Measurements from ENCODE around the gene ASB2. TPM values are rescaled to one million over a fixed set of nuclear protein-coding genes. Genes with fewer than 3 reads are reported as not detected.

Gene ASB2
- total and polyA plus RNA-seq, 2 of the 13 experiments (the other 11 are each of a cell fraction or from before 2014, with no cell fraction given), result 0.82 to 4.1 TPM

GRCh38 chr14:94001501-94002396 lies 25.4 kb upstream of the ASB2 start (continued):
- TF ChIP-seq TRIM22 (IDR thresholded peaks at IDR 0.05) (no peak), ZNF160 (CRISPR knock-in tag; IDR thresholded peaks at IDR 0.05) (no peak), ELF4 (CRISPR knock-in tag; IDR thresholded peaks at IDR 0.05; ENCODE audit: borderline replicate concordance) (no peak), BCL6 (CRISPR knock-in tag; IDR thresholded peaks at IDR 0.05) (0 out of 2 replicates have a peak, but pooled peaks have one; percentile 19), ZNF552 (CRISPR knock-in tag; IDR thresholded peaks at IDR 0.05; ENCODE audit: borderline replicate concordance) (no peak), RELA (CRISPR knock-in tag; IDR thresholded peaks at IDR 0.05) (no peak), TARDBP (CRISPR knock-in tag; IDR thresholded peaks at IDR 0.05) (no peak), ZNF629 (CRISPR knock-in tag; conservative IDR thresholded peaks at IDR 0.05) (peak; percentile 60), ZSCAN25 (CRISPR knock-in tag; IDR thresholded peaks at IDR 0.05) (no peak), NFIB (CRISPR knock-in tag; IDR thresholded peaks at IDR 0.05; ENCODE audit: borderline replicate concordance) (no peak), ZBTB2 (CRISPR knock-in tag; IDR thresholded peaks at IDR 0.05; ENCODE audit: low read depth) (no peak), ZNF460 (CRISPR knock-in tag; IDR thresholded peaks at IDR 0.05; ENCODE audit: borderline replicate concordance) (no peak), CBX5 (CRISPR knock-in tag; IDR thresholded peaks at IDR 0.05; ENCODE audit: borderline replicate concordance) (peak; percentile 2; the same call in 1 of the 2 replicates), ZMYM2 (CRISPR knock-in tag; IDR thresholded peaks at IDR 0.05) (no peak), ZNF142 (CRISPR knock-in tag; IDR thresholded peaks at IDR 0.05) (peak; percentile 51; the same call in 1 of the 2 replicates), ZNF589 (CRISPR knock-in tag; conservative IDR thresholded peaks at IDR 0.05) (no peak), TFAP4 (IDR thresholded peaks at IDR 0.05; ENCODE audit: borderline replicate concordance, low read depth) (no peak; the same call in 1 of the 2 replicates), ZNF3 (CRISPR knock-in tag; IDR thresholded peaks at IDR 0.05) (0 out of 2 replicates have a peak, but pooled peaks have one; percentile 33)
